Measurements from ENCODE around the gene CSTPP1.

CSTPP1 gene

DNA sequence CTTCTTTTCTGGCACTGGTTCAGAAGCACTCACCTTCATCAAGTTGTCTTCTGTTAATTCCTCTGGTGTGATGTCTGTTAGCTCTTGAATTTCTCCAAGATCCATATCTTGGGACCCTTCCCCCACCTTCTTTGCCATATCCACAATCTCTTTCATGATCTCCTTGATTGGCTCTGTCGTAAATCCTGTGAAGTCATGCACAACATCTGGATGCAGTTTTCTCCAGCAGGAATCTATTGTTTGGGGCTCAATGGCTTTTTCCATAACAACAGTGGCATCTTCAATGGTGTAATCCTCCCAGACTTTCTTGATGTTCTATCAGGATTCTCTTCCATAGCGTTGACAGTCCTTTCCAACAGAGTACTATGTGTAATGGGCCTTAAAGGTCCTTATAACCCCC lies 96.9 kb downstream of the CSTPP1 start:
- Histone ChIP-seq H3K36me3 (ENCODE audit: insufficient read depth, low read length) (peaks cover 10% of the 10 kb centered on the region), H3K79me2 (ENCODE audit: insufficient read depth, low read length) (no peaks in the 10 kb centered on the region)

DNA sequence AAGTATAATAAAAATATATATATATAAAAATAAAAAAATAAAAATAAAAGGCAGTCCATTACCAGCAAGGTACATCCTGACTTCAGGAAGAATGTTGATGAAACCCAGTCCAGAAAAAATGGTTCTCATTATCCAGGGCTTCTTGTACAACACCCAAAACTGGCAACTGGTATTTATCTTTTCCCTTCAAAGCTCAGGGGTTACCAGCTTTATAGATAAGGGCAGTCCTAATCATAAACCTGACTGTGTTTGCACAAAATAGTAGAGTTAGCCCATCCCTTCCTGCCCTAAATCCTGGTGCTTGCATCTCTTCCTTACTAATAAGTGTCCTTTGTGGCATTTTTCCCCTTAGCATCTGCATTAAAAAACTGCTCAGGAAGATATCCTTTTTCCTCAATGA lies 97.5 kb downstream of the CSTPP1 start:
- H3K9me3 ChIP-seq (ENCODE audit: low read length): peaks cover 5% of the 10 kb centered on the region; the same call in 1 of the 2 replicates
- H3K79me2 ChIP-seq (ENCODE audit: insufficient read depth, low read length): no peaks in the 10 kb centered on the region
- peaks cover 10% of the 10 kb centered on the region for H3K36me3 ChIP-seq (ENCODE audit: insufficient read depth, low read length)
- H4K20me1 ChIP-seq (ENCODE audit: insufficient read depth, low read length): no peaks in the 10 kb centered on the region
- H3K27me3 ChIP-seq (ENCODE audit: insufficient read depth, low read length): no peaks in the 10 kb centered on the region
- no peak overlapping the region for H2AFZ ChIP-seq (ENCODE audit: low read length)
- H3F3A ChIP-seq (ENCODE audit: insufficient read depth, low read length): no peaks in the 10 kb centered on the region
- TF ChIP-seq, protein P1, sequence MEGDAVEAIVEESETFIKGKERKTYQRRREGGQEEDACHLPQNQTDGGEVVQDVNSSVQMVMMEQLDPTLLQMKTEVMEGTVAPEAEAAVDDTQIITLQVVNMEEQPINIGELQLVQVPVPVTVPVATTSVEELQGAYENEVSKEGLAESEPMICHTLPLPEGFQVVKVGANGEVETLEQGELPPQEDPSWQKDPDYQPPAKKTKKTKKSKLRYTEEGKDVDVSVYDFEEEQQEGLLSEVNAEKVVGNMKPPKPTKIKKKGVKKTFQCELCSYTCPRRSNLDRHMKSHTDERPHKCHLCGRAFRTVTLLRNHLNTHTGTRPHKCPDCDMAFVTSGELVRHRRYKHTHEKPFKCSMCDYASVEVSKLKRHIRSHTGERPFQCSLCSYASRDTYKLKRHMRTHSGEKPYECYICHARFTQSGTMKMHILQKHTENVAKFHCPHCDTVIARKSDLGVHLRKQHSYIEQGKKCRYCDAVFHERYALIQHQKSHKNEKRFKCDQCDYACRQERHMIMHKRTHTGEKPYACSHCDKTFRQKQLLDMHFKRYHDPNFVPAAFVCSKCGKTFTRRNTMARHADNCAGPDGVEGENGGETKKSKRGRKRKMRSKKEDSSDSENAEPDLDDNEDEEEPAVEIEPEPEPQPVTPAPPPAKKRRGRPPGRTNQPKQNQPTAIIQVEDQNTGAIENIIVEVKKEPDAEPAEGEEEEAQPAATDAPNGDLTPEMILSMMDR (IDR thresholded peaks at IDR 0.05; ENCODE audit: low read length): no peak
- TF ChIP-seq EZH2 (IDR thresholded peaks at IDR 0.05; ENCODE audit: borderline replicate concordance, low read length): no peak
- H3K9me2 ChIP-seq (ENCODE audit: low read depth, low read length): no peaks in the 10 kb centered on the region
- H3K9ac ChIP-seq (ENCODE audit: low read length): no peak overlapping the region
- no peak overlapping the region for H3K4me2 ChIP-seq (ENCODE audit: low read length)
- no peaks in the 10 kb centered on the region for H3K4me1 ChIP-seq (ENCODE audit: insufficient read depth, low read length, severe bottlenecking)
- no peak overlapping the region for H3K4me3 ChIP-seq (ENCODE audit: low read depth, low read length, poor library complexity, severe bottlenecking)
- H3K27ac ChIP-seq (ENCODE audit: low read depth, low read length, poor library complexity, severe bottlenecking): no peak overlapping the region

More for the DNA sequence above, 96.9 kb downstream of the CSTPP1 start:
- Histone ChIP-seq H3K4me3 (ENCODE audit: low read depth, low read length, poor library complexity, severe bottlenecking) (no peak overlapping the region), H3K4me1 (ENCODE audit: insufficient read depth, low read length, severe bottlenecking) (no peaks in the 10 kb centered on the region), H3K9ac (ENCODE audit: low read length) (no peak overlapping the region), H3K27ac (ENCODE audit: low read depth, low read length, poor library complexity, severe bottlenecking) (no peak overlapping the region), H3F3A (ENCODE audit: insufficient read depth, low read length) (no peaks in the 10 kb centered on the region), H3K9me2 (ENCODE audit: low read depth, low read length) (no peaks in the 10 kb centered on the region), H4K20me1 (ENCODE audit: insufficient read depth, low read length) (no peaks in the 10 kb centered on the region), H3K4me2 (ENCODE audit: low read length) (no peak overlapping the region), H3K27me3 (ENCODE audit: insufficient read depth, low read length) (no peaks in the 10 kb centered on the region), H3K9me3 (ENCODE audit: low read length) (peaks cover 5% of the 10 kb centered on the region; the same call in 1 of the 2 replicates), H2AFZ (ENCODE audit: low read length) (no peak overlapping the region)
- TF ChIP-seq, protein P1 (IDR thresholded peaks at IDR 0.05; ENCODE audit: low read length): no peak
- TF ChIP-seq EZH2 (IDR thresholded peaks at IDR 0.05; ENCODE audit: borderline replicate concordance, low read length): no peak

DNA sequence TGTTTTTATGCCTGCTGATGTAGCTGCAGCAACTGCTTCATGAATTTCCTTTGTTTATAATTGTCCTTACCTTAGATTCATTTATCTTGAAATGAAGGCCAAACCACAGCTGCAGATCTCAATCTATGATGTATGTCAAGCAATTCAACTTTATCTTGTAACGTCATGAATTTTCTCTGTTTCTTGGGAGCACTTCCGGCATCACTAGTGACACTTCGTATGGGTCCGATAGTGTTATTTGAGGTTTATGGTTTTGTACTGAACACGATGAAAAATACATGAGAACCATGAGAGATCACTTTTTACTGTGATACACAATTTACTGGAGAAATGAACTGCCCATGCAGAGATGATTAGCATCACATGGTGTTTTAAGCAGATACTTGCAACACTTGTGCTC lies 98.5 kb downstream of the CSTPP1 start:
- Histone ChIP-seq H4K20me1 (ENCODE audit: insufficient read depth, low read length) (no peaks in the 10 kb centered on the region), H3K4me3 (ENCODE audit: low read depth, low read length, poor library complexity, severe bottlenecking) (no peak overlapping the region), H3K9me2 (ENCODE audit: low read depth, low read length) (no peaks in the 10 kb centered on the region), H2AFZ (ENCODE audit: low read length) (no peak overlapping the region), H3K4me2 (ENCODE audit: low read length) (no peak overlapping the region), H3K9me3 (ENCODE audit: low read length) (peaks cover 5% of the 10 kb centered on the region; the same call in 1 of the 2 replicates), H3K36me3 (ENCODE audit: insufficient read depth, low read length) (peaks cover 10% of the 10 kb centered on the region), H3F3A (ENCODE audit: insufficient read depth, low read length) (no peaks in the 10 kb centered on the region), H3K79me2 (ENCODE audit: insufficient read depth, low read length) (no peaks in the 10 kb centered on the region), H3K9ac (ENCODE audit: low read length) (no peak overlapping the region), H3K4me1 (ENCODE audit: insufficient read depth, low read length, severe bottlenecking) (no peaks in the 10 kb centered on the region), H3K27me3 (ENCODE audit: insufficient read depth, low read length) (no peaks in the 10 kb centered on the region), H3K27ac (ENCODE audit: low read depth, low read length, poor library complexity, severe bottlenecking) (no peak overlapping the region)
- no peak for TF ChIP-seq EZH2 (IDR thresholded peaks at IDR 0.05; ENCODE audit: borderline replicate concordance, low read length)
- TF ChIP-seq, protein P1 (IDR thresholded peaks at IDR 0.05; ENCODE audit: low read length): no peak

All from OCI-LY1 (cell line).